HepG2 (cell line): Measurements from ENCODE around the gene C2orf92. TPM values are rescaled to one million over a fixed set of nuclear protein-coding genes. Genes with fewer than 3 reads are reported as not detected.

Source experiments
- ARID4A ChIP-seq: sonication (generic); formaldehyde crosslinking; IDR thresholded peaks from 2 replicates; pipeline ENCODE4 v1.5.0; 2020; ENCODE audit warnings: mild to moderate bottlenecking, missing genetic modification reagents, borderline replicate concordance
- DBP ChIP-seq: sonication (generic); formaldehyde crosslinking; IDR thresholded peaks from 2 replicates; pipeline ENCODE4 v1.4.0; 2020; ENCODE audit warnings: missing genetic modification reagents; ENCODE audit errors: not compliant biosample characterization
- FOXJ3 ChIP-seq: sonication (generic); formaldehyde crosslinking; IDR thresholded peaks from 2 replicates; pipeline ENCODE4 v1.4.0; 2020; ENCODE audit warnings: missing genetic modification reagents, mild to moderate bottlenecking, borderline replicate concordance
- KIAA2018 ChIP-seq: sonication (generic); formaldehyde crosslinking; IDR thresholded peaks from 2 replicates; pipeline ENCODE4 v1.5.0; 2020; ENCODE audit warnings: mild to moderate bottlenecking, missing genetic modification reagents, borderline replicate concordance
- SMAD3 ChIP-seq: sonication (generic); formaldehyde crosslinking; IDR thresholded peaks from 2 replicates; pipeline ENCODE4 v1.4.0; 2020; ENCODE audit warnings: missing genetic modification reagents
- WIZ ChIP-seq: sonication (generic); formaldehyde crosslinking; IDR thresholded peaks from 2 replicates; pipeline ENCODE4 v1.5.1; 2020; ENCODE audit warnings: mild to moderate bottlenecking, missing genetic modification reagents
- ZBTB43 ChIP-seq: sonication (generic); formaldehyde crosslinking; conservative IDR thresholded peaks from 2 replicates; pipeline ENCODE4 v1.4.0; 2020; ENCODE audit warnings: missing genetic modification reagents
- ZKSCAN5 ChIP-seq: sonication (generic); formaldehyde crosslinking; IDR thresholded peaks from 2 replicates; pipeline ENCODE4 v1.5.1; 2020; ENCODE audit warnings: mild to moderate bottlenecking, missing genetic modification reagents
- ZMYM3 ChIP-seq: sonication (generic); formaldehyde crosslinking; IDR thresholded peaks from 2 replicates; pipeline ENCODE4 v1.5.1; 2020; ENCODE audit warnings: mild to moderate bottlenecking, missing genetic modification reagents
- ZMYM4 ChIP-seq: sonication (generic); formaldehyde crosslinking; IDR thresholded peaks from 2 replicates; pipeline ENCODE4 v1.8.1; 2023; ENCODE audit warnings: mild to moderate bottlenecking, missing genetic modification reagents
- ZNF260 ChIP-seq: sonication (generic); formaldehyde crosslinking; IDR thresholded peaks from 2 replicates; pipeline ENCODE4 v1.4.0; 2020; ENCODE audit warnings: missing genetic modification reagents, low read depth, mild to moderate bottlenecking, borderline replicate concordance
- ZNF780A ChIP-seq: sonication (generic); formaldehyde crosslinking; IDR thresholded peaks from 2 replicates; pipeline ENCODE4 v1.8.0; 2022; ENCODE audit warnings: mild to moderate bottlenecking, missing genetic modification reagents, moderate library complexity
- polyA plus RNA-seq, 8 experiments: library from polyadenylated mRNA; depleted of rRNA in 3 of 8; stranded (reverse) in 7 of 8; unstranded in 1 of 8; fragments of >200 nt; fragmentation: Illumina TruSeq in 4 of 8; extraction: Trizol in 4 of 8; gene quantifications; 2 replicates each; pipeline versions ENCODE4 v1.2.1 to v1.2.3, GENCODE V29; 2011 to 2016; ENCODE audit warnings: low read depth in 4 of 8, missing spikeins in 1 of 8, mixed read lengths in 1 of 8; ENCODE audit not compliant: insufficient read depth in 1 of 8
- total RNA-seq, 5 experiments: library from RNA; depleted of rRNA; stranded (reverse); fragments of >200 nt; fragmentation: Illumina TruSeq; extraction: Trizol; gene quantifications; 2 replicates each; pipeline ENCODE4 v1.2.3, GENCODE V29; 2016; ENCODE audit warnings: low read depth in 1 of 5

C2orf92 gene
- total and polyA plus RNA-seq, 2 of the 13 experiments (the other 11 are each of a cell fraction or from before 2014, with no cell fraction given): 4.9 to 5.0 TPM

- TF ChIP-seq ZBTB43 (CRISPR knock-in tag): peak; percentile 55
- peak; percentile 61; the same call in 1 of the 2 replicates for TF ChIP-seq ARID4A
- TF ChIP-seq WIZ (CRISPR knock-in tag): no peak
- TF ChIP-seq ZNF260: no peak
- no peak for TF ChIP-seq ZKSCAN5
- no peak; the same call in 1 of the 2 replicates for TF ChIP-seq KIAA2018
- peak; percentile 78 for TF ChIP-seq DBP (CRISPR knock-in tag)
- peak; percentile 54; the same call in 1 of the 2 replicates for TF ChIP-seq ZMYM3 (CRISPR knock-in tag)
- peak; percentile 82 for TF ChIP-seq ZMYM4 (CRISPR knock-in tag)
- TF ChIP-seq SMAD3 (CRISPR knock-in tag): 0 out of 2 replicates have a peak, but pooled peaks have one; percentile 64
- no peak for TF ChIP-seq ZNF780A (CRISPR knock-in tag)
- peak; percentile 73; the same call in 1 of the 2 replicates for TF ChIP-seq FOXJ3 (CRISPR knock-in tag)
These were observed 5.4 kb upstream of the C2orf92 start, which contains the start of gene ACTR1B (continued) for GRCh38 chr2:97663962-97664635.
